Muscle layer of colon (tissue), 2 donors: Measurements from ENCODE around the gene NMT1.

Experiments used
- H3K27ac ChIP-seq: one replicate; pipeline ENCODE4 v1.7.0; 2013; ENCODE audit warnings: low read depth, mild to moderate bottlenecking, low read length, moderate library complexity
- H3K27me3 ChIP-seq, 2 donors: one replicate each; pipeline ENCODE4 v1.7.0; 2013; ENCODE audit warnings: low read length in 2 of 2, mild to moderate bottlenecking in 2 of 2; ENCODE audit not compliant: insufficient read depth in 2 of 2, control insufficient read depth in 1 of 2
- H3K36me3 ChIP-seq: one replicate; pipeline ENCODE4 v1.7.0; 2013; ENCODE audit warnings: mild to moderate bottlenecking, low read length; ENCODE audit not compliant: insufficient read depth
- H3K4me1 ChIP-seq: one replicate; pipeline ENCODE4 v1.7.0; 2013; ENCODE audit warnings: mild to moderate bottlenecking, low read length; ENCODE audit not compliant: insufficient read depth
- H3K4me3 ChIP-seq, 2 donors: one replicate each; pipeline ENCODE4 v1.7.0; 2013; ENCODE audit warnings: low read length in 2 of 2, low read depth in 1 of 2, mild to moderate bottlenecking in 1 of 2, moderate library complexity in 1 of 2
- H3K9ac ChIP-seq: one replicate; pipeline ENCODE4 v1.7.0; 2013; ENCODE audit warnings: low read length
- H3K9me3 ChIP-seq: one replicate; pipeline ENCODE4 v1.7.0; 2013; ENCODE audit warnings: mild to moderate bottlenecking, low read length
- donor health status: abdominal sarcoma.
- donor health status: Adenocarcinoma of cecum.

Gene NMT1

GRCh38 chr17:45135978-45136791 lies 75.1 kb downstream of the NMT1 start:
- peak overlapping the region; percentile 74 to 94 for H3K4me3 ChIP-seq
- peak overlapping the region; percentile 92 for H3K27ac ChIP-seq

DNA sequence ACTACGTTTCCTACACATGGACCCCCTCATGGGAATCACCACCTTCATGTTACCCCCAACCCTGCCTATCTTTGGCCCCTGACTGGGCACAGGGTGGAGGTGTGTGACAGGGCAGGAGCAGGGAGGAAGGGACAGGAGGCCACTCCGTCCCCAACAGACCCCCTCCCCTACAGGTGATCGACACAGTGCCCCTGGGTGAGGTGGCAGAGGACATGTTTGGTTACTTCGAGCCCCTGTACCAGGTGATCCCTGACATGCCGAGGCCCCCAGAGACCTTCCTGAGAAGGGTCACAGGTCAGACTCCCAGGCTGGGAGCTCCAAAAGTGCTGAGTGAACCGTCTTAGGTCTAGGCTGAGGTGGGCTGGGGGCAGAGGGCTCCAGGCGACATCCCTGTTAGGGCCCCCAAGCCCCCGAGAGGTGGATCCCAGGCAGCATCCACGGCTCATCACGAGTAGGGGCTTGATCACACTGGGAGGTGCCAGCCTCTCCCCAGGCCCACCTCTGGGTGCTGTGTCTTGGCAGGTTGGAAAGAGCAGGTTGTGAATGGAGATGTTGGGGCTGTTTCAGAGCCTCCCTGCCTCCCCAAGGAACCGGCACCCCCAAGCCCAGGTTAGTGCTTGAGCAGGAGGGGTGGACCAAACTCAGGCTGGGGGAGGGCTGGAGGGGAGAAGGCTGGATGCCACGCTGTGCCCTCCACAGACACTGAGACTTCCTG lies 75.9 kb downstream of the NMT1 start:
- H3K27ac ChIP-seq: peak overlapping the region; percentile 12
- H3K4me3 ChIP-seq: no peak overlapping the region
- no peaks in the 10 kb centered on the region for H3K27me3 ChIP-seq
- peaks cover 19% of the 10 kb centered on the region for H3K36me3 ChIP-seq
- no peaks in the 10 kb centered on the region for H3K9me3 ChIP-seq
- peaks cover 16% of the 10 kb centered on the region for H3K4me1 ChIP-seq
- no peak overlapping the region for H3K9ac ChIP-seq

More at GRCh38 chr17:45135978-45136791, 75.1 kb downstream of the NMT1 start:
- Histone ChIP-seq H3K4me1 (peaks cover 20% of the 10 kb centered on the region), H3K9ac (peak overlapping the region; percentile 74), H3K36me3 (peaks cover 19% of the 10 kb centered on the region), H3K9me3 (no peaks in the 10 kb centered on the region), H3K27me3 (no peaks in the 10 kb centered on the region)

GRCh38 chr17:45137561-45138305 lies 76.6 kb downstream of the NMT1 start:
- no peaks in the 10 kb centered on the region for H3K27me3 ChIP-seq
- H3K9me3 ChIP-seq: no peaks in the 10 kb centered on the region
- peaks cover 16% of the 10 kb centered on the region for H3K4me1 ChIP-seq
- H3K27ac ChIP-seq: no peak overlapping the region
- no peak overlapping the region for H3K4me3 ChIP-seq
- H3K36me3 ChIP-seq: peaks cover 19% of the 10 kb centered on the region
- no peak overlapping the region for H3K9ac ChIP-seq

- H3K27me3 ChIP-seq: no peaks in the 10 kb centered on the region
- H3K27ac ChIP-seq: no peak overlapping the region
- no peaks in the 10 kb centered on the region for H3K9me3 ChIP-seq
- no peak overlapping the region for H3K9ac ChIP-seq
- no peak overlapping the region for H3K4me3 ChIP-seq
- peaks cover 19% of the 10 kb centered on the region for H3K36me3 ChIP-seq
- H3K4me1 ChIP-seq: peaks cover 25% of the 10 kb centered on the region
Observed at GRCh38 chr17:45138911-45139532, 77.9 kb downstream of the NMT1 start.

- Histone ChIP-seq H3K9me3 (no peaks in the 10 kb centered on the region), H3K9ac (no peak overlapping the region), H3K36me3 (peaks cover 19% of the 10 kb centered on the region), H3K4me3 (no peak overlapping the region), H3K27me3 (no peaks in the 10 kb centered on the region), H3K4me1 (peaks cover 25% of the 10 kb centered on the region), H3K27ac (no peak overlapping the region)
Observed at GRCh38 chr17:45139533-45139920, 78.4 kb downstream of the NMT1 start.

- H3K9ac ChIP-seq: peak overlapping the region; percentile 71
- peak overlapping the region in 1 of 2 donors; percentile 61 for H3K4me3 ChIP-seq
Observed at GRCh38 chr17:45143094-45143670, 82.1 kb downstream of the NMT1 start.

DNA sequence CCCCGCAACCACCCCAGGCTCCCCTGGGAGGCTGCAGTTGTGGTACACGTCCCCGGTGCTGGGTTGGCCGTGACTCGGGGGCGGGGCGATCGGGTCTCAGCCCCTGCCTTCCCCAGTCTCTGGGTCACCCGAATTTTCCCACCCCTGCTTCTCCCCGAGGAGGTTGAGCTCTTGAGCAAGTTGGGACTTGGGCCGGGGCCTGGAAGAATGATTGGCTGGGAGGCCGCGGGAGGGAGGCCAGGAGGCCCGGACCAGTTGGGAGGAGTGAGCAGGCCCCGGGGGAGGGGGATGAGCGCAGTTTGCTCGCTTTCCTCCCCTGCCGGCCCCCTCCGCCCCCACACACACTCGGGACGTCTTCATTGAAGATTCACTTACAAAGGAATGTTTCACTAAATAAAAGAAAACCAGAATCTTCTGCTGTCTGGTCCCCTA lies 82.7 kb downstream of the NMT1 start:
- peak overlapping the region; percentile 96 for H3K27ac ChIP-seq
- no peaks in the 10 kb centered on the region for H3K27me3 ChIP-seq
- peaks cover 23% of the 10 kb centered on the region for H3K4me1 ChIP-seq
- H3K9me3 ChIP-seq: no peaks in the 10 kb centered on the region
- peak overlapping the region; percentile 59 to 61 for H3K4me3 ChIP-seq
- H3K9ac ChIP-seq: peak overlapping the region; percentile 71
- H3K36me3 ChIP-seq: peaks cover 6% of the 10 kb centered on the region

More at GRCh38 chr17:45143094-45143670, 82.1 kb downstream of the NMT1 start:
- Histone ChIP-seq H3K36me3 (peaks cover 10% of the 10 kb centered on the region), H3K27me3 (no peaks in the 10 kb centered on the region), H3K27ac (peak overlapping the region; percentile 96), H3K4me1 (peaks cover 23% of the 10 kb centered on the region), H3K9me3 (no peaks in the 10 kb centered on the region)

DNA sequence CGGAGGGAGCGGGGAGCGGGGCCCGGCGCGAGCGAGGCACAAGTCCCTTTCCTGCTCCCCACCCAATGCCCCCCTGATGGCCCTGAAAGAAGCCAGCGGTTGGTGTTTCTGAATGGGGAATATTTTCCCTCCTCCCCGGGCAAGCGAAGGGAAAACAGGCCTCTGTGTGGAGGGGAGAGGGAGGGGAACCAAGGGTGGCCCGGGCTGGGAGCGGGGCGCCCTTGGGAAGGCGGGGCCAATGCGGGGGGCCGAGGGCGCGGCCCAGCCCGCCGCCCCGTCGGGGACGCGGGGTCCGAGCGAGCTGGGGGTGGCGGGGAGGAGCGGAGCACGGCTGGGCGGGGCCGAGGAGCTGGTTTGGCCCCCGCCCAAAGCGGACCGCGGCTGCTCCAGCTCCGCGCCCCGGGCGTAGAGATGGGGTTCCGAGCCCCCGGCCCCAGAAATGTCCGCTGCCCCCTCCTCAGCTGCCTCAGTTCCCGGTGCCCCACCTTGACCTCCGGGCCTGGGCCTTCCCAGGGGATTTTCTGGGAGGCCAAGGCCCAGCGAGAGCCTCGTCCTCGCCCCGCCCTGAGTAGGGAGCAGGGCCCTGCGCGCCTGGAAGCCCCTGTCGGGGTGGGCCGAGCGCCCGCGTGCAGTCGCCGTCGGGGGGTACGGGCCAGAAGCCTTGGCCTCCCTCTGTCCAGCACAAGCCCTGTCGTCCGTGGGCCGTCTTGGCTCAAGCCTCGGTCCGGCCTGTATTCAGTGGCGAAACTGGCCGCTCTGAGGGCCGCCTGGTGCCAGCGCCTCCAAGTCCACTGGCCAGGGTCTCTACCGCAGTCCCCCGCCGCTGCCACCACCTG lies 83.3 kb downstream of the NMT1 start:
- no peaks in the 10 kb centered on the region for H3K36me3 ChIP-seq
- H3K9ac ChIP-seq: peak overlapping the region; percentile 71
- H3K27me3 ChIP-seq: no peaks in the 10 kb centered on the region
- H3K9me3 ChIP-seq: no peaks in the 10 kb centered on the region
- peak overlapping the region; percentile 96 for H3K27ac ChIP-seq
- H3K4me1 ChIP-seq: peaks cover 23% of the 10 kb centered on the region
- H3K4me3 ChIP-seq: peak overlapping the region; percentile 59 to 61

DNA sequence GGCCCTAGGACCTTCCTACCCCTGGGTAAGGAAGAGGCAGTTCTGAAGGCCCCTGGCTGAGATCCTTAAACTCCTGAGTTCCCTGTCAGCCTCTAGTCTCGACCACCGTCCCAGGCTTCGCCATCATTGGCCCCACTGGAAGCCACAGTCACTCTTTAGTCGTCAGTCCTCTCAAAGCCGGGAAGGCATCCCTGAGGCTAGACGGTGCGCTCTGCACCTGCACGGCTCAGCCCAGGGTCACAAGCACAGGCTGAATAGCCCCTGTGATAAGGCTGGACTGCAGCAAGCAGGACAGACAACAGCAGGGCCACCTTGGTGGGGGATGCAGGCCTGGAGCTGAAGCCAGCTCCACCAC lies 83.9 kb downstream of the NMT1 start:
- H3K9ac ChIP-seq: peak overlapping the region; percentile 71
- H3K27me3 ChIP-seq: no peaks in the 10 kb centered on the region
- H3K4me3 ChIP-seq: peak overlapping the region in 1 of 2 donors; percentile 61

GRCh38 chr17:45146166-45146565 lies 85.0 kb downstream of the NMT1 start:
- Histone ChIP-seq H3K27ac (peak overlapping the region; percentile 98), H3K9ac (no peak overlapping the region), H3K4me3 (peak overlapping the region; percentile 10 to 76)

More for the DNA sequence above, 83.9 kb downstream of the NMT1 start:
- Histone ChIP-seq H3K27ac (peak overlapping the region; percentile 96), H3K4me1 (peaks cover 23% of the 10 kb centered on the region), H3K9me3 (no peaks in the 10 kb centered on the region), H3K36me3 (no peaks in the 10 kb centered on the region)

More at GRCh38 chr17:45146166-45146565, 85.0 kb downstream of the NMT1 start:
- H3K4me1 ChIP-seq: peaks cover 28% of the 10 kb centered on the region
- H3K36me3 ChIP-seq: no peaks in the 10 kb centered on the region
- H3K27me3 ChIP-seq: no peaks in the 10 kb centered on the region
- no peaks in the 10 kb centered on the region for H3K9me3 ChIP-seq
